Stimulated activated naive CD8-positive, alpha-beta T cell treated with anti-CD3 and anti-CD28 coated beads, Interleukin-15, amount 100 ng/mL, for 72 hours (primary cell): Measurements from ENCODE around the gene S100A4.
"Not testable (repeated sequence)": the region's sequence is repeated elsewhere in the genome, so short reads cannot be mapped to it uniquely, and the experiment has no call there.

ENCODE experiments used
- ATAC-seq: fragments of 150-1000 bp; cut with Tn5 transposase; 2 replicates; pipeline ENCODE4 v1.10.0; 2021; ENCODE audit warnings: mild to moderate bottlenecking, moderate library complexity
- DNase-seq, 2 donors: peaks; one replicate each; pipeline ENCODE4 v3.0.0; 2021 to 2022
- H3K27ac Mint-ChIP-seq, 2 donors: one replicate each; pipeline ENCODE4 v1.8.0; 2022; ENCODE audit warnings: mild to moderate bottlenecking in 2 of 2, mixed read lengths in 2 of 2, moderate library complexity in 2 of 2
- H3K27me3 Mint-ChIP-seq: one replicate; pipeline ENCODE4 v1.8.0; 2022; ENCODE audit warnings: mixed read lengths
- H3K4me1 Mint-ChIP-seq: one replicate; pipeline ENCODE4 v1.8.0; 2022; ENCODE audit warnings: mild to moderate bottlenecking, mixed read lengths
- H3K4me3 Mint-ChIP-seq, 2 donors: one replicate each; pipeline ENCODE4 v1.8.0; 2022; ENCODE audit warnings: mild to moderate bottlenecking in 2 of 2, mixed read lengths in 2 of 2, moderate library complexity in 1 of 2
- H3K9me3 Mint-ChIP-seq, 2 donors: one replicate each; pipeline ENCODE4 v1.8.0; 2022; ENCODE audit warnings: mixed read lengths in 2 of 2

S100A4 gene

DNA sequence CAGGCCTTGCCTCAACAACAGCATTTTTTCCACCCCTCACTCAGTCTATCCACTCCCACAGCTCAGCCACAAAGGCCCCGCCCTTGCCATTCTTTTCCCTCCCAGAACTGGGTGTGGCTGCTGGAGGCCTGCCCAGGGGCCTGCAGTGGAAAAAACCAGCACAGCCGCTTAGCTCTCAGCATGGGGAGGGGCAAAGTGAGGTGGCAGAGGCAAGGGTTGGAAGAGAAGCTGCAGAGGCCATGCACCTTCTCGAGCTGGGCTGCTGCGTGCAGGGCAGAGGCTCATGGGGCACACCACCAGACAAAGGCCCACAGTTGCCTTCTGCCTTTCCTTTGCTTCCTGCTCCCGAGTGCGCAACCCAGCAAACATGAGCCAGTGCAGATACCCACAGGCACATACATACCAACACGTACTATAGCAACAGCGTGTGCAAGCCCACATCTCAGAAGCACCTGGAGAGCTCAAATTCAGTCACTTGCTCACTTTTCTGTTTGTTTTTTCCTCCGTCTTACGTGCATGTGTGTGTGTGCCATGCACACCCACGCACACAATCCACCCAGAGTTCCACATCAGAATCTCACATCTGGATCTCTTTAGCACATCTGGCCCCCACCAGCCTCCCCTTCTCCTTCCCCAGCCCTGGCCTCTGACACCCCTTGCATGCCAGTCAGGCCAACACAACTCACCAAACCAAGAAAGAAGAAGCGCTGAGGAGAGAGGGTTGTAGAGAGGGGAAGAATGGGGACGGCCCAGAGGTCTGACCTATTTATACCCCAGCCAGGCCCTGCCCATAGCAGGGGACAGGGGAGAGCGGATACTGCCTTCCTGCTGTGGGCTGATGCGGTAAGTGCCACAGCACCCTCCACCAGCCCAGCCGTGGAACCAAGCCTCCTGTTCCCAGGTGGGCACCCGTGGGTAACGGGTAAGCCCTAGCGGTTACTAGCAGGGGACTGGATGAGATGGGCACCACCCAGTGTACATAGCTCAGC, at the start of gene S100A4:
TSS of gene S100A4 (minus strand) at position 740 of the 989 bp plus-strand sequence. CDS start 1,012 bp downstream, outside the sequence.
- peak; percentile 86 for ATAC-seq
- Mint-ChIP-seq H3K27ac (peak within 1 kb of the TSS; percentile 99), H3K4me1 (peaks cover 94% of the 10 kb centered on the region), H3K4me3 (peak within 1 kb of the TSS; percentile 89 to 98), H3K27me3 (no peaks in the 10 kb centered on the region), H3K9me3 (no peaks in the 10 kb centered on the region)
- DNase-seq, result peak; percentile 89 to 94

GRCh38 chr1:153592748-153593147, 47.1 kb upstream of the S100A4 start:
- no peak for ATAC-seq
- H3K27me3 Mint-ChIP-seq, result no peaks in the 10 kb centered on the region

GRCh38 chr1:153588482-153588881, 42.9 kb upstream of the S100A4 start:
- no peak overlapping the region for H3K27ac Mint-ChIP-seq
- no peak overlapping the region for H3K4me3 Mint-ChIP-seq
- peaks cover 18% of the 10 kb centered on the region for H3K27me3 Mint-ChIP-seq
- H3K9me3 Mint-ChIP-seq, result no peaks in the 10 kb centered on the region
- H3K4me1 Mint-ChIP-seq, result no peaks in the 10 kb centered on the region
- DNase-seq, result no peak
- ATAC-seq, result no peak

More at GRCh38 chr1:153592748-153593147, 47.1 kb upstream of the S100A4 start:
- no peak for DNase-seq
- no peak overlapping the region for H3K4me3 Mint-ChIP-seq
- no peaks in the 10 kb centered on the region for H3K9me3 Mint-ChIP-seq
- H3K27ac Mint-ChIP-seq, result no peak overlapping the region
- H3K4me1 Mint-ChIP-seq, result peaks cover 4% of the 10 kb centered on the region

DNA sequence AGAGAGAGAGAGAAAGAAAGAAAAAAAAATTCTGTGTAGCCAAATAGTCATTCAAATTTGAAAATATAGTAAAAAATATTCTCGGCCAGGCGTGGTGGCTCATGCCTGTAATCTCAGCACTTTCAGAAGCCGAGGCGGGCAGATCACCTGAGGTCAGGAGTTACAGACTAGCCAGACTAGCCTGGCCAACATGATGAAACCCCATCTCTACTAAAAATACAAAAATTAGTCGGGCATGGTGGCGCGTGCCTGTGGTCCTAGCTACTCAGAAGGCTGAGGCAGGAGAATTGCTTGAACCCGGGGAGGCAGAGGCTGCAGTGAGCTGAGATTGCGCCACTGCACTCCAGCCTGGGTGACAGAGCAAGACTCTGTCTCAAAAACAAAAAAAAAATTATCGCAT, 42.4 kb upstream of the S100A4 start:
- not testable (repeated sequence) for H3K4me1 Mint-ChIP-seq, H3K27ac Mint-ChIP-seq, ATAC-seq, DNase-seq, H3K4me3 Mint-ChIP-seq, H3K9me3 Mint-ChIP-seq
- peaks cover 18% of the 10 kb centered on the region for H3K27me3 Mint-ChIP-seq

DNA sequence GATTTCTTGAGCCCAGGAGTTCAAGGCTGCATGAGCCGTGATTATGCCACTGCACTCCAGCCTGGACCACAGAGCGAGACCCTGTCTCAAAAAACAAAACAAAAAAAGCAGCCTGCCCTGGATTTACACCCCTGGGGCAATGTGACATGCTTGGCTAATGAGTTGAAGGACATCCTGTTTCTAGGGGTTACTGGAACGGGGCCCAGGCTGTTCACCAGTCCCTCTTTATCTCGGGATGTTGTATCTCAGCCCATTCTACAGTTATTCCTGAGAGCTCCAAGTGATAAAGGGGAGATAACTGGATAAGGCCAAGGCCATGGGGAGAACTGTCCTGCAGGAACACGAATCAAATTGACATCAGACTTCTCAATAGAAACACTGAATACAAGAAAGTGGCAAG, 41.7 kb upstream of the S100A4 start:
- DNase-seq (no peak), ATAC-seq (no peak)
- H3K4me1 Mint-ChIP-seq, result no peaks in the 10 kb centered on the region
- no peaks in the 10 kb centered on the region for H3K9me3 Mint-ChIP-seq
- H3K27me3 Mint-ChIP-seq, result peaks cover 18% of the 10 kb centered on the region
- H3K4me3 Mint-ChIP-seq, result no peak overlapping the region
- no peak overlapping the region for H3K27ac Mint-ChIP-seq

DNA sequence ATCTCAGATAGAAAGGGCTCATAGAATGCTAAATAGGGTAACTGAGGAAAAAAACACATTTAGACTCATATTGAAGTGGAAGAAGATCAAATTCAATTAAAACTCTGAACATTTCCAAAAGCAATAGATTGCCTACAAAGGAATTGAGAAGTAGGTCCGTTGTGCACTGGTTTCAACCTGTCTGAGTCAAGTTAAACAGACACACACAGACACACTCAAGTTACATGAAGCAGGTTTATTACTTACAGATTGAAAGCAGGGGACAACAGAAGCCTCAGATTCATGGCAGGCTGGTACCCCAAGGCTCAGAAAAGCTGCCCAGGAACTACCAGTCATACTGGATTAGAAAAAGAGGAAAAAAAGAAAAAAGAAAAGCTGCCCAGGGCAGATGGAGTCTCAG, 40.7 kb upstream of the S100A4 start:
- H3K4me3 Mint-ChIP-seq, result no peak overlapping the region
- no peak for ATAC-seq

GRCh38 chr1:153585006-153585405, 39.4 kb upstream of the S100A4 start:
- Mint-ChIP-seq H3K27me3 (peaks cover 18% of the 10 kb centered on the region), H3K27ac (no peak overlapping the region), H3K4me1 (no peaks in the 10 kb centered on the region), H3K9me3 (no peaks in the 10 kb centered on the region), H3K4me3 (no peak overlapping the region)
- DNase-seq, result no peak
- no peak for ATAC-seq

More for the DNA sequence above, 40.7 kb upstream of the S100A4 start:
- no peak for DNase-seq
- Mint-ChIP-seq H3K27me3 (peaks cover 18% of the 10 kb centered on the region), H3K27ac (peak overlapping the region in 1 of 2 donors; percentile 9), H3K4me1 (no peaks in the 10 kb centered on the region), H3K9me3 (no peaks in the 10 kb centered on the region)

- DNase-seq, result no peak
- ATAC-seq, result no peak
- peaks cover 24% of the 10 kb centered on the region for H3K27me3 Mint-ChIP-seq
- H3K27ac Mint-ChIP-seq, result no peak overlapping the region
- no peaks in the 10 kb centered on the region for H3K9me3 Mint-ChIP-seq
- H3K4me3 Mint-ChIP-seq, result no peak overlapping the region
- H3K4me1 Mint-ChIP-seq, result no peaks in the 10 kb centered on the region
Measured at GRCh38 chr1:153583976-153584375, 38.4 kb upstream of the S100A4 start.

GRCh38 chr1:153583514-153583913, 37.9 kb upstream of the S100A4 start:
- H3K27me3 Mint-ChIP-seq, result peaks cover 28% of the 10 kb centered on the region
- H3K4me1 Mint-ChIP-seq, H3K27ac Mint-ChIP-seq, H3K9me3 Mint-ChIP-seq, H3K4me3 Mint-ChIP-seq, DNase-seq, ATAC-seq: not testable (repeated sequence)

DNA sequence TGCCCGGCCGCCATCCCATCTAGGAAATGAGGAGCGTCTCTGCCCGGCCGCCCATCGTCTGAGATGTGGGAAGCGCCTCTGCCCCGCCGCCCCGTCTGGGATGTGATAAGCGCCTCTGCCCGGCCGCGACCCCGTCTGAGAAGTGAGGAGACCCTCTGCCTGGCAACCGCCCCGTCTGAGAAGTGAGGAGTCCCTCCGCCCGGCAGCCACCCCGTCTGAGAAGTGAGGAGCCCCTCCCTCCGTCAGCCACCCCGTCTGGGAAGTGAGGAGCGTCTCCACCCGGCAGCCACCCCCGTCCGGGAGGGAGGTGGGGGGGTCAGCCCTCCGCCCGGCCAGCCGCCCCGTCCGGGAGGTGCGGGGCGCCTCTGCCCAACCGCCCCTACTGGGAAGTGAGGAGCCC, 37.2 kb upstream of the S100A4 start:
- H3K4me1 Mint-ChIP-seq, H3K27ac Mint-ChIP-seq, ATAC-seq, H3K9me3 Mint-ChIP-seq, H3K4me3 Mint-ChIP-seq, DNase-seq: not testable (repeated sequence)
- peaks cover 35% of the 10 kb centered on the region for H3K27me3 Mint-ChIP-seq

GRCh38 chr1:153578936-153579335, 33.3 kb upstream of the S100A4 start:
- H3K27me3 Mint-ChIP-seq, result peaks cover 35% of the 10 kb centered on the region
- H3K4me3 Mint-ChIP-seq, result no peak overlapping the region
- H3K4me1 Mint-ChIP-seq, result no peaks in the 10 kb centered on the region
- H3K9me3 Mint-ChIP-seq, result no peaks in the 10 kb centered on the region
- ATAC-seq, result no peak
- no peak overlapping the region for H3K27ac Mint-ChIP-seq
- no peak for DNase-seq

DNA sequence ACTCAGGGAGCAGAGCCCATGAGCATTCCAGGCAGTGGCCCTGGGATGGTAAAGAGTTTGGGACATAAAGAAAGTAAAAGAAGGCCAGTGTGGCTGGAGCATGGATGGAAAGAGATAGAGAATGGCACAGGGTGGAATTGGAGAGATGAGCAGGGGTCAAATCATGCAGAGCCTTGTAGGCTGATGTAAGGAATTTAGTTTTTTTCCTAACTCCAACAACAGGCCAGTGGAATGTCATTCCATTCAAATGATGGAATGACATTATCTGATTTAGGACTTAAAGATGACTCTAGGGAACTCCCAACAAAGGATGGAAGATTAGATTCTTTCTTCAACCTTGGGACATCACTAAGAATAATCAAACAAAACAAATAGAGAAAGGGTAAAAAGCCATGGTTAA, 32.9 kb upstream of the S100A4 start:
- H3K27me3 Mint-ChIP-seq, result peaks cover 35% of the 10 kb centered on the region
- ATAC-seq, result no peak
- no peaks in the 10 kb centered on the region for H3K9me3 Mint-ChIP-seq
- no peak overlapping the region for H3K4me3 Mint-ChIP-seq
- no peak for DNase-seq
- peaks cover 2% of the 10 kb centered on the region for H3K4me1 Mint-ChIP-seq
- no peak overlapping the region for H3K27ac Mint-ChIP-seq

- ATAC-seq (no peak), DNase-seq (no peak)
- Mint-ChIP-seq H3K4me1 (peaks cover 11% of the 10 kb centered on the region), H3K27me3 (peaks cover 35% of the 10 kb centered on the region), H3K9me3 (no peaks in the 10 kb centered on the region), H3K27ac (peak overlapping the region in 1 of 2 donors; percentile 6), H3K4me3 (no peak overlapping the region)
Measured at GRCh38 chr1:153577624-153578051, 32.0 kb upstream of the S100A4 start.

GRCh38 chr1:153577138-153577537, 31.5 kb upstream of the S100A4 start:
- Mint-ChIP-seq H3K9me3 (no peaks in the 10 kb centered on the region), H3K4me3 (no peak overlapping the region), H3K27me3 (peaks cover 35% of the 10 kb centered on the region), H3K4me1 (peaks cover 16% of the 10 kb centered on the region), H3K27ac (no peak overlapping the region)
- ATAC-seq (no peak), DNase-seq (no peak)

- DNase-seq, H3K4me3 Mint-ChIP-seq, H3K9me3 Mint-ChIP-seq, ATAC-seq, H3K27ac Mint-ChIP-seq: not testable (repeated sequence)
- H3K4me1 Mint-ChIP-seq, result peaks cover 24% of the 10 kb centered on the region
- peaks cover 35% of the 10 kb centered on the region for H3K27me3 Mint-ChIP-seq
Measured at GRCh38 chr1:153575497-153575896, 29.9 kb upstream of the S100A4 start.

GRCh38 chr1:153575081-153575491, 29.5 kb upstream of the S100A4 start:
- not testable (repeated sequence) for ATAC-seq, H3K4me3 Mint-ChIP-seq, H3K27ac Mint-ChIP-seq, H3K9me3 Mint-ChIP-seq, DNase-seq
- H3K27me3 Mint-ChIP-seq, result peaks cover 35% of the 10 kb centered on the region
- peaks cover 24% of the 10 kb centered on the region for H3K4me1 Mint-ChIP-seq
